ENCODE measurements around the gene UBR1.

DNA sequence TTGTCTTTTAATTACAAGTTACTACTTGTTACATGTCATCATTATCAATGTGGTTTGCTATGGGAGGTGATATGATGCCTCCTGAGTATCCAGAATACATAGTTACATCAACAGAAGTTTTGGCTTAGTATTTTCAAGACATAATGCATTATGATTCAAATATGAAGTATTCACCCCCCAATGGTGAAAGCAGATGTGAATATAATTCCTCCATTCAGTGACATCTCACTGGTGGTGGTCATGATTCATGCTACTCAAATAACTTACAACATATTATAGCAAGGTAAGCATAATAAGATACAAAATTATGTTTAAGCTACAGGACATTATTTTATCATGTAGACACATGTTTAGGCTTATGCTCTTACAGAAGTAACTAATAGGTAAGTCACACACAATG lies 150.3 kb downstream of the UBR1 start:
- TF ChIP-seq, protein P1, sequence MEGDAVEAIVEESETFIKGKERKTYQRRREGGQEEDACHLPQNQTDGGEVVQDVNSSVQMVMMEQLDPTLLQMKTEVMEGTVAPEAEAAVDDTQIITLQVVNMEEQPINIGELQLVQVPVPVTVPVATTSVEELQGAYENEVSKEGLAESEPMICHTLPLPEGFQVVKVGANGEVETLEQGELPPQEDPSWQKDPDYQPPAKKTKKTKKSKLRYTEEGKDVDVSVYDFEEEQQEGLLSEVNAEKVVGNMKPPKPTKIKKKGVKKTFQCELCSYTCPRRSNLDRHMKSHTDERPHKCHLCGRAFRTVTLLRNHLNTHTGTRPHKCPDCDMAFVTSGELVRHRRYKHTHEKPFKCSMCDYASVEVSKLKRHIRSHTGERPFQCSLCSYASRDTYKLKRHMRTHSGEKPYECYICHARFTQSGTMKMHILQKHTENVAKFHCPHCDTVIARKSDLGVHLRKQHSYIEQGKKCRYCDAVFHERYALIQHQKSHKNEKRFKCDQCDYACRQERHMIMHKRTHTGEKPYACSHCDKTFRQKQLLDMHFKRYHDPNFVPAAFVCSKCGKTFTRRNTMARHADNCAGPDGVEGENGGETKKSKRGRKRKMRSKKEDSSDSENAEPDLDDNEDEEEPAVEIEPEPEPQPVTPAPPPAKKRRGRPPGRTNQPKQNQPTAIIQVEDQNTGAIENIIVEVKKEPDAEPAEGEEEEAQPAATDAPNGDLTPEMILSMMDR (IDR thresholded peaks at IDR 0.05; ENCODE audit: low read length) = no peak
- no peak for TF ChIP-seq EZH2phosphoT487 (IDR thresholded peaks at IDR 0.05; ENCODE audit: low read length)

Data from MM.1S (cell line).